NOMO-1 treated with DMSO at 0.1 percent for 48 hours (cell line): ENCODE results near the gene ENTREP1.

Source experiments
- DNase-seq: peaks from one replicate; lab custom pipeline; 2025; ENCODE audit not compliant: unreplicated experiment; lab: John Stamatoyannopoulos, UW

The ENTREP1 gene

DNA sequence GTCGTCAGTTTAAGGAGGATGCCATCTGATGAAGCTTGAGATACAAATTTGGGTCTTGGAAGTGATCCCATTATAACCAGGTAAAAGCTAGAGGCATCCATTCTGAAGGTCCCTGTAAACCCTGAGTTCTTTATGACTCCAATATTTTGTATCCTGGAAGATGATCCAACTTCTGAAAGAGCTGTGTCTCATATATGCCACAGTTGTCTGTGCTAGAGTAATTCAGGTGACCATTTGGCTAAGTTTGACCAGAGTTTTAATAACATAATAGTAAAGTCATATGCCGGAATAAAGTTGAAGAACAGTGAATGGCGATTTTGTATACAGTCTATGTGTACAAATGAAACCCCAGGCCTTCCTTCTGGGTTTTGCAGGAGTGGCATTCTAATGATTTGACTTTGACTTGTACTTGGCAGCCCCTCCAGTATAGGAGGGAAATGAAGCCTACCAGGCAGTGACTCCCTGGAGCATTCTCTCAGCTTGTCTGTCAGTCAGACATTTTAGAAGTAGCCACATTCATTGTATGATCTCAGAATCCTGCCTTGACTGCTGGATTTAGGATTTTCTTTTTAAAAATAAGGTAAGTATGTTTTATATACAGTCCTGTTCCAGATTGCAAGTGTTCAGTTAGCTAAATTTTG is 39.6 kb downstream of the ENTREP1 start:
- DNase-seq = no peak

DNA sequence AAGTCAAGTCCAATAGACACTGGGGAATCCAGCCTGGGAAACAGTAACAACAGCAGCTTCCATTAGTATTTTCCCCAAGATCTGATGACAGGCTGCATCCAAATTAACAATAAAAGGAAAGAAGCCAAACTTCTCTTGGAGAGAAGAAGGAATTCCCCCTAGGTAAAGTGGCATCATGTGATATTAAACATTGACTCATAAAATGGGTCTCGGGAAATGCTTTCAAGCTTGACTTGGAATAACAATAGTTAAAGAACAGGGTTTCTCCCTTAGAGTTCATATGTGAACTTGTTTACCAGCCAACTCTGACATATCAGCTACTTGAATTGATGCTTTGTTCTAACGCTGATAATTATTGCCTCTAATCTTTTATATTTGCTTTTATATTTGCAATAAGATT is 45.4 kb downstream of the ENTREP1 start:
- no peak for DNase-seq

DNA sequence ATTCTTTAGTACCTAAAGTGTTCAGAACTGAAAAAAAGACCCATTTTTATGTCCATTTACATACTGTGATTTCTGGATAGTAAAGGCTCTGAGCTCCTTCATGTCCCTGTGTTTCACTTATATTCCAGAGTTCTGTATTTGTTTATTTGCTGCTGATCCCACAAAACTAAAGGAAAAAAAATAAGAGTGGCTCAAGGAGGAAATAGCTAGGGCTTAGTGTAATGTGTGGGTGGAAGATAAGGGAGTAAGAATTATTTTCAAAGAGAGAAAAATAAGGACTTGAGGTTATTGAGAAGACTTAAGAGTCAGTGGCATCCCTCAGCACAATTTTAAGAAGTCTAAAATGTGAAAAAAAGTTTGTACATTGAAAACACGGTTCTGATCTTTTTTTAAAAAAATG is 46.0 kb downstream of the ENTREP1 start:
- no peak for DNase-seq

DNA sequence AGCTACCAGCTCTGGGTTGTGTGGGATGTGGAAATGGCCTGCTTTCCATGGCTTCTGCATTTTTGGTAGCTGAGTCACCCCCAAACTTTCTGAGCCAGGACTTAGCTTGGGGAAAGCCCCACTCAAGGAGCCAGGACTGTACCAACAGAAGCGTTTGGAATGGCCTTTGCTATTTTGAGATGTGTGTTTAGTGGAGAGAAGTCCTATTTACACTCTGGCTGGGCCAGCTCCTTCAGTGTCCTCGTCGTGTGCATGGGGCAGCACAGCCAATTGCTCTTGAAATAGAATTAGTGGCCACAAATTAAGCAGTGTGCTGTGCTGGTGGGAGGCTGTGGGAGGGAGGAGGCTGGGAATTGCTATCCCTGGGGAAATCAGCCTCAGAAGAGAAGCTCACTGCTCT is 51.6 kb downstream of the ENTREP1 start:
- no peak for DNase-seq

DNA sequence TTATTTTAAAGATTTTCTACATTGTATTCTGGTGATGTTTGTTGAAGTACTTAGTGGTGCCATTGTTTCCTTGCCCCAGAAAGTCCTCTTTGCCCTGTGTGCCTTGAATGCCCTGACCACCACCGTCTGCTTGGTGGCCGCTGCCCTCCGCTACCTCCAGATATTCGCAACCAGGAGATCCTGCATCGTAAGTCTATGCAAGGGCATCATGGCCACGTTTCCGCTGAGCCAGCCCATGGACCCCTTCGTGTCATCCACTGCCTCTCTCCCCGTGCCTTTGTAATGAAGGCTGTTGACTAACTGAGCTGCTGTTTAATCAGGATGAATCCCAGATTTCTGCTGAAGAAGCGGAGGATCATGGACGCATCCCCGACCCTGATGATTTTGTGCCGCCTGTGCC is 52.3 kb downstream of the ENTREP1 start:
- DNase-seq = no peak

DNA sequence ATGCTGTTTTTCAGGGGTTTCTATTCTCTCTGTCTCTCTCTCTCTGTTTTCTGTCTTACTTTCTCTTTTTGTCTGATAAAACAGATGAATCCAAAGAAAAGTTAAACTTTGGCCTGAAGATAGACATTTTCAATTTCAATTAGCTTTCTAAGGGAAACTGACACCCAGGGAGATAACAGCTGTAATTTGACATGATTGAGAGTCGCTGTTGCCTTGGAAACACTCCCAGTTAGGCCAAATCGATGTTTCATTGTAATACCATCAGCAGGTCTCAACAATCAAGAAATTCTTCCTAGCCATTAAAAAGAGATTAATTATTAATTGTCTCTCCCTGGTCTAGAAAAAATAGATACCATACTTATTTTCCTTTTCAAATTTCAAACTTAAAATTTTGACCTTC is 53.0 kb downstream of the ENTREP1 start:
- no peak for DNase-seq

DNA sequence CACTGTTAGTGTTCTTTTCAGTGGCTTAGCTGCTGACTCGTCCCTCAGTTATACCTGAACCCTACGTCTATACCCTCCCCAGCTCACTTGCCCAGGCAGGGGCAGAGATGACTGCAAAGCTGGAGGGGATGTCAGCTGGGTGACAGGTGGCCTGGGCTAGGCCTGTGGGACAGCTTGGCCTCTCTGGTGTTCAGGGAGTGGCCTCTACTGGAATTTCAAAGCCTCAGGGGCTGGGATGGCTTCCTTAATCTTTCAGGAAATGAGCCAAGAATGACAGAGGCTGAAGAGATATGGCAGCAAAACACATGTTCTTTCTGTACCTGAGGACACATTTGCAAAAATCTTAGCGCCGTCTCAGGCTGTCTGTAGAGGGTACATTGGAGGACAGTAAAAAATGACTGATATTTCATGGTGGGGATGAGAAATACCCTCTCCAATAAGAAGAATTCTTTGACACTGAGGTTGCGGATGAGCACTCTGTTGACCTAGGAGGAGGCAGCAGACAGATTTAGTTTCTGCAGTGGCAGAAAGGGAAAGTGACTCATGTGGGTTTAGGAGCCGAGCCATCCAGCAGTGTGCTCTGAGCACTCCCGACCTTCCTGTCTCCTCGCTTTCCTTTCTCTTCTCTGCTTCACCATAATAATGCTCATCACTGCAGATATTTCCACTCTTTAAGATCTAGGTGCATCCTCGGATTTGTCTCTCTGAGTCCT is 54.4 kb downstream of the ENTREP1 start:
- DNase-seq = no peak

DNA sequence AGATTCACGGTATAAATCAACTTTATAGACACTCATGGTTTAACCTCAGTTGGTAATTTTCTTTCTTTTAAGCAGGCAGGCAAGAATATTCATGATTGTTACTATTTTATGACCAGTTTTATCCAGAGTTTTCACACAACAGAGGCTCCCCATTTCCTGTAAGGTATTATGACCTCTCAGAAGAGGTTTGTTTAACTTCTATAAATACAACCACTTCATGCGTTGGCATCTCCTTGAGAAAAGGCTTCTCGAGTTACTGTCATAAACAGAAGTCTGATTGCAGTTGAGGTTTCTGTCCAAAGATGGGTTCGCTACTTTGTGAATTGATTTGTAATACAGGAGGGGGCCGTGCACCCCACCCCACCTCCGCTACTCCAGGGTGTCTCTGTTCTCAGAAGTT is 55.3 kb downstream of the ENTREP1 start:
- DNase-seq = no peak

DNA sequence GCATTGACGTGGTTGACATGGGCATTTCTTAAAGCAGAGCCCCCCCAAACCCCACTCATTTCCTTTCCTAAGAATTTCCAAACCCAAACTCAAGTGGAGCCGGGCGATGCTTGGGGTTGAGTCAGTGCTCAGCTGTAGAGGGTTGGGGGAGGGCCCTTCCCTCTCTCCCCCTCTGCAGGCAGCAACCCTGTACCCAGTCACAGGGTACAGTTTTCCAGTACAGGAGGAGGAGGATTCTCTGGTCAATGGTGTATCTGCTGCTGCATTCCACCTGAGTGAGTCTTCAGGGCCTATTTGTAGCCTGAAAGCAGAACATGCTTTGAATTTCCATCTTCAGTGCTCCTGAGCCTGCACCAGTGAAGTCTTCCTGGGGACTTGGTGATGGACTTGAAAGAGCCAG is 55.8 kb downstream of the ENTREP1 start:
- no peak for DNase-seq

DNA sequence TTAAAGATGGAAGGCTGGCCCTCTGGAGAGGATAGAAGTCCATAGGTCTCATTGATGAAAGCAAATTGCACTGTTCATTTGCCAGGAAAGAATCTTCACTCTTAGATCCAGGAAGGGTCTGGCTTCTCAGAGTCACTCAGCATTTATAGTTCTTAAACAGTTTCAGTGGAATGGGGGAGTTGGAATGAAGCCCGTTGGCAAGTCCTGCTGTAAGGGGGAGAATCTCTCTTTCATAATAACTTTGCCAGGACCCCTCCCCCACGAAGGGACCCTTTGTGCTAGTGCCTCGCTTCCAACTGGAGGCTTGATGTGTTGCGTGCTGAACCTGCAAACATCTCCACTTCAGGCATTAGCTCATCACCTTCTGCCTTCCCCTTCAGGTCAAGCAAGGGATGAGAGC is 57.1 kb downstream of the ENTREP1 start:
- DNase-seq = no peak

DNA sequence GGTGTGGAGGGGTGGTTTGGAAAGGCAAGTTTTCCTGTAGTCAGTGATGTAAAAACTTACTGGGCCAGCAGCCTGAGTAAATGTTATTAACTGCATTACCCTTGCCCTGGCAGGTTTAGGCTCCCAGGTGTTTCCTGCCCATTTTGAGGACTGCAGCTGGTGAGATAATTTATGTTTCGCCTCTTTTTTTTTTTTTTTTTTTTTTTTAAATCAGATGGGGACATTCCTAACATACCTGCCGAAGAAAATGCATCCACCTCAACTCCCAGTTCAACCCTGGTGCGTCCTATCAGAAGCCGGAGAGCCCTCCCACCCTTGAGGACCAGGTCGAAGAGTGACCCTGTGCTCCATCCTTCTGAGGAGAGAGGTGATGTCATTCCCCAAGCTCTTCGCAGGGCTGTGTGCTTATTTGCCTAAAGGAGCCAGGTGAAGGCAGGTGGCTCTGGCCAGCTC is 60.6 kb downstream of the ENTREP1 start:
- DNase-seq = no peak

DNA sequence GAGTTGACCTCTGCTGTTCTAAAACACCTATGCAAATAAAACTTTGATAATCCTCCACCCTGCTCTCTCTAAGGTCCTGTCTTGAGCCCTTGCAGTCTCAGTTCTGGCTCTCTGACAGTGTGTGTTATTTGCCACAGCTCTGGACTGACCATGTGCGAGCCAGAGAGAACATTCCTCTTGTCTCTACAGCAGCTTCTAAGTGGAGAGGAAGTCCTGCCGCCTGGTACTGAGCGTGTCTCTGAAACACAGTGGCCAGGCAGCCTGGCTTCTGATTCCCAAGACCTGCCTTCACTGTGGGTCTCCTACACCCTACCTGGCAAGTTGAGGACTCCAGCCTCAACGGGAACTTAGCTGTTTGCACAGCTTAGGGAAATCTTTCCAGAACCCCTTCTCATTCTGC is 61.6 kb downstream of the ENTREP1 start:
- DNase-seq = no peak

DNA sequence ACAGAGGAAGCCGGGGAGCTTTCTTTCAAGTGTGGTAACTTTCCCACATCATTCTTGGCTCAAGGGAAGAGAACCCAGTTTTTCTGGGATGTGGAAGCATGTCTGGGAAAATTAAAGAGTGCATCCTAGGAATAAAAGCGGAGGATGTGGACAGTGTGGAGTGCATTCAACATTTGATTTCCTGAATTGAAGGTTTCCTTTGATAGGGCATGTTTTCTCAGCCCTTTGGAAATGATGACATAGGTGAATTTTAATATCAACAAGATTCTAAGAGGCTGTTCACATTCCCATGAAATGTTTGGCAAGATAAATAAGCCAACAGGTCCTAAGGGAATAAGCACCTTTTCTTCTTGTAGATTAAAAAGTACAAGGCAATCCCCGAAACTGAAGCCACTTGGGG is 63.6 kb downstream of the ENTREP1 start:
- DNase-seq = no peak

DNA sequence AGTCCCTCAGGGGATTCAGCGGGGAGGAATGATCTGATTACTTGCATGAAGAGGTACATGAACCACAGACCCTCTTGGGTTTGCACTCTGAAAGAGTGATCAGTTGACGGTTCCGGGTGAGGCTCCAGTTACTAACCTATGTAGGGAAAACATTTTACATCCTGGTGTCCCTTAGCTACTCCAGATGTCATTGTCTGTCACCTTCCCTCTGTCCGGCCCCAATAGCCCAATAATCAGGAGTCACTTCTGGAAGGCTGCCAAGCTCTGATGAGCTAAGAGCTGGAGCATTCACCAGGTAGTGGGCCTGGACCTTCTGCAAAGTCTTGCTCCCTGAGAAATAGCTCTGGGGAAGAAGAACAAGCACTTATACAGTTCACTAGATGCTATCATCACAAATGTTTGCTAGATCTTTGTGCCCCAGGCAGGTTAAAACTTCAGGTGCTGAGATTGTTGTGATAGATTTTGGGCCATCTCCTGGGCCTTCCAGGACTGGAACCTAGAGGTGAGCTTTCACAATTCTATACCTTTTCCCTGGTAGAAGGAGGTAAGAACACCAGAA is 64.5 kb downstream of the ENTREP1 start:
- no peak for DNase-seq

DNA sequence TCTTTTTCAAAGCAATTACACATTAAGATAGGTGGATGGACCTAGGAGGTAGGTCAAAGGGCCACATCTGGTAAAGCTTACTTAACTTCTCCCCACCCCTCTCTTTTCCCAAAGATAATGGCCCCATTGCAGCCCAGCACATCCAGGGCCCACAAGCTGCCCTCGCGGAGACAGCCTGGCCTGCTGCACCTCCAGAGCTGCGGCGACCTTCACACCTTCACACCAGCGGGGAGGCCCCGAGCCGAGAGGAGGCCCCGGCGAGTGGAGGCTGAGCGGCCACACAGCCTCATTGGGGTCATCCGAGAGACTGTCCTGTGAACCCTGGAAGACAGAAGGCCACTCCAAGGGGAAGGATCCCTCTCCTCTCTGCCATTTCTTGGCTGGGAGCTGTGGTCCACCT is 66.5 kb downstream of the ENTREP1 start:
- DNase-seq = no peak

DNA sequence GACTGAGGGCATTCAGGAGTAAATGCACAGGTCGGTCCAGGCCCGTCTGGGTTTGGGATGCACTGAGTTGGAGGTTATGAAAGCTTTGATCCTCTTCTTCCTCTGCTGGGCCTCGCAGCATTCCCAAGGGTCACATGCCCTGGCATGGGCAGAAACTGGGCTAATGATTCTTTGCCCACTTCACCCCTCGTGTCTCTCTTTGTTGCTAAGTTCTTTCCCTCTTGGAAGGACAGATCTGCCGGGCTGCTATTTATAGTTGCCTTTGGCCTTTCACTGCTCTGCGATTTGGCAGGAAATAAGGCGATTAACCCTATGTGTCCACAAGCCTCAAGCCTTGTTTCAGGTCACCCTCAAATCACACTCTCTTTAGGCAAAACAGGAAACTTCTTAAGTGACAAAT is 66.9 kb downstream of the ENTREP1 start:
- DNase-seq = no peak

DNA sequence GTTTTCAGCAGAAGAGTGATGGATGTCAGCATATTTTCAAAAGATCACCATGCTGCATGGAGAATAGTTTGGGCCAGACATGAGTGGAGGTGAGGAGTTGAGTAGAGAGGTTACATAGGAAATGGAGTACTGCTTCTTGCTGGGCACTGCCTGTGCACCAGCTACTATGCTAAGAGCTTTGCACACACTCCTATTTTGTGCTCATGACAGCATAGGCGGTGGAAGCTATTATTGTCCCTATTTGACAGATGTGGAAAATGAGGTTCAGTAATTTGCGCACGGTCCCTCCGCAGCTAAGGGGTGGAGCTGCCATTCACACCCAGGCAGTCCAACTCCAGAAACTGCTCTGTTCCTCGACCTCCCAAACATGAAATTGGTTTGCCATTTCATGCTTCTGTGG is 67.8 kb downstream of the ENTREP1 start:
- DNase-seq = no peak

DNA sequence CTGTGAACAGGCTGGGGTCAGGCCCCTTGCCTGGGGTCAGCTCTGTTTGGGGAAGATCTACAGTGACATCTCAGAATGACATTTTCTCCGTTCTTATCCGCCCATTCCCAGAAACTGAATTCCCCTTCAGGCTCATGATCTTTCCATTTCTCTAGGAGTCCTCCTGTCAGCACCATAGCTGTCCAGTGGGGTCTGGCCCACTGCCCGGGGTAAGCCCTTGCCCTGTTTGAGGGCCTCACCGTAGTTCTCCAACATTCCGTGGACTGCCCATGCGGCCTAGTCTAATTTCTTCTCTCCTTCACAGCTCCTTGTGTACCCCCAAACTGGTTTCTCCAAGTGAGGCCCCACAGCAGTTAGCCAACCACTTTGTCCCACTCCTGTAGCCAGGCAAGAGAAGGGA is 68.4 kb downstream of the ENTREP1 start:
- DNase-seq = no peak

DNA sequence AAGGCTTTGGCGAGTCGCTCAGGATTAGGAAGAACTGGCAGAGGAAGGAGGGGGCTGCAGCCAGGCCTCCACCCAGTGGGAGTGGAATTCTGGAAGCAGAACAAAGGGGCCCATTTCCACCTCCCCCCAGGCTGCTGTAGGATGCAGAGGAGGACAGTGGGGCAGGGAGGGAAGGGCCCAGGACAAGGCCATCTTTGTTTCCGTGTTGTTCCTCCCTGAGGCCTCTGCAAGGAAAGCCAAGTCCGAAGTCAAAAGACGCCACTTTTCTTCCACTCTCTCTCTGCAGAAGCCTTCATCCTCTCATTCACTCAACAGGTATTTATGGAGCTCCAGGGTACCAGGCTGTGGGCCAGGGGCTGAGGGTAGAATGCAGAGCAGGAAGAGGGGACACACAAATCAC is 70.7 kb downstream of the ENTREP1 start:
- DNase-seq = no peak

DNA sequence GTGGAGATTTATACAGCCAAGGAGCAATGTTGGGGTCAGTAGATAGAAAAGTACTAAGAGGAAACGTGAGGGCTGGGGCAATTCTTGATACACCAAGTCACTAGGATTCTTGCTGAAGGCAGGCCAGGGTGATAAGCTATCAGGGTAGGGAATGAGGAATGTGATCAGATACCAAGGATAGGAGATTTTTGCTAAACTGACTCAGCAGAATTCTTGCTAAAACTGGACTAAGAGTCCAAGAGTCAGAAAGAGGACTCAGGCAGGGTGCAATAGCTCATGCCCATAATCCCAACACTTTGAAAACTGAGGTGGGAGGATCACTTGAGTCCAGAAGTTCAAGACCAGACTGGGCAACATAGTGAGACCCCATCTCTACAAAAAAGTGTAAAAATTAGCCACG is 71.7 kb downstream of the ENTREP1 start:
- no peak for DNase-seq

DNA sequence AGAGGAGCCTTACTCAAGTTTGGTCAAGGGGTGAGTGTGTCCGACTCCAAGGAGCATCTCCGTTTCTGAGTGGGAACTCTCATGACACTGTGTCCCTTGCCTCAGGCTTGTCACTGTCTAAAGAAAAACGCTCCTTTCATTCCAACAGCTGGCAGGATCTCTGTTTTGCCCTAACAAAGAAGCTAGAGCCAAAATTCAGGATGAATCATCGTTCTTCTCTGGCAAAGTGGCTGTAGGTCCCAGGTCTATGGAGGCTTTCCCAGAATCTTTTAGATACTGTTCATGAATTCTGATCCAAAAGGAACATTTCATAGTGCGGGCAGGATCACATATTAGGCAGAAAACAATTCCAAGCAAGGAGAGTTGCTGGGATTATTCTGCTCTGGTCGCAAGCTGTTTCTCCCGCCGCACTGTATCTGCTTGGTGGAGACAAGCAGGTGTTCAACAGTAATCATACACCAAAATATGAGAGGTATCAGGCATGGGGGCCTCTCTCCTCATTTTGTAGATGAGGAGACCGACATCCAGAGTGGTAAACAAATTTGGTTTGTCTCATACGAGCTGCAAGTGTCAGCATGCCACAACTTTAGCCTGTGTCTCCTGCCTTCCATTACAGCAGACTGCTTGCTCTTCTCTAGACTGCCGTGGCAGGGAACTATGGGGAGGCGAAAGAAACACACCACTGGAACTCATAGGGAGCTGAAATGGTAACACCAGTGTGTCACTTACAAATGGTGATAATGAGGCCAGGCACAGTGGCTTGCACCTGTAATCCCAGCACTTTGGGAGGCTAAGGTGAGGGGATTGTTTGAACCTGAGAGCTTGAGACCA is 72.6 kb downstream of the ENTREP1 start:
- no peak for DNase-seq

DNA sequence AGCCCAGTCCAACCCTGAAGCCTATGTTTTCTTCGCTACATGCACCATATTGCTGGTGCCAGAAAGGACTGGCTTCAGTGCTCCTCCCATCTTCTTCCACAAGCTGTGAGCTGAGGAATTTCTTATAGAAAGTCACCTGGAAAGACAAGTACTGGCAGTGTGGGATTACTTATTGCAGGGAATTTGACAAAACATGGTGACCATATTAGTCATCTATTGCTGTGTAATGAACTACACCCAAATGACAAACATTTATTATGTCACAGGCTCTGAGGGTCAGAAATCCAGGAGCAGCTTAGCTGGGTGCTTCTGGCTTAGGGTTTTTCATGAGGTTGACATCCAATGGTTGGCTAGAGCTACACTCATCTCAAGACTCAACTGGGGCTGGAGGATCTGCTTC is 75.5 kb downstream of the ENTREP1 start:
- no peak for DNase-seq
